Measurements from ENCODE around the gene ADGRD1. TPM values are rescaled to one million over a fixed set of nuclear protein-coding genes. Genes with fewer than 3 reads are reported as not detected.

ADGRD1 gene
- total RNA-seq, 1 donor from 2014 or later: 35.8 TPM

DNA sequence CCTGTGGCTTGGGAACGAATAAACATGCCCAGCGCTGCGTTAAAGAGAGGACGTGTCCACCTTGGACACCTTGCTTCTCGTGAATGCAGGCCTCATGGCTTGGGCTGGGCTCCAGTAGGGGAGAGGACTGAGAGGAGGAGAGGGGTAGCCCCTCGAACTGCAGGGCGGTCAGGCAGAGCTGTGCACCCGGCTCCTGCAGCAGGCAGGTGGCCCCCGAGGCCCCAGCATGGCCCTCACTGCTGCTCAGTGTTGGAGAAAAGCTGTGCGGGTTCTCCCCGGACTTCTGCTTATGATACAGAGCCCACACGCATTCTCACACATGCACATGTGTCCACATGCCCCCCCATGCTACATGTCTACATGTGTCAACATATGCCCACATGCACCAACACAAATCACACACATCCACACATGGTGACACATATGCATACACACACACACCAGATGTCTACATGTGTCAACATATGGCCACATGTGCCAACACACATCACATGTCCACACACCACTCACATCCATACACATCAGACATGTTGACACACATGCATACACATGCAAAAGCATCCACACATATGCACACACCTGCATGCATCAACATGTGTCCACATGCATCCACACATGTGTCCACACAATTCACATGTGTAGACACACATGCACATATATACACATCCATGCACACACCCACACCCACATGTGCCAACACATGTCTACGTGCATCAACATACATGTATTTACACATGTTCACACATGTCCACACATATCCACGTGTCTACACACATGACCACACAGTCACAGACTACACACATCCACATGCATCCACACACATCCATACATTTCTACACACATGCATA is 3.0 kb downstream of the ADGRD1 start:
- no peaks in the 10 kb centered on the region for H3K27me3 ChIP-seq
- H3K36me3 ChIP-seq: no peaks in the 10 kb centered on the region
- peak overlapping the region; percentile 50 for H3K27ac ChIP-seq
- no peak for TF ChIP-seq POLR2AphosphoS5 (IDR thresholded peaks at IDR 0.05; ENCODE audit: insufficient read depth in 1 of 2, low read depth in 1 of 2)
- no peak for TF ChIP-seq POLR2A (IDR thresholded peaks at IDR 0.05)
- TF ChIP-seq, protein P1, sequence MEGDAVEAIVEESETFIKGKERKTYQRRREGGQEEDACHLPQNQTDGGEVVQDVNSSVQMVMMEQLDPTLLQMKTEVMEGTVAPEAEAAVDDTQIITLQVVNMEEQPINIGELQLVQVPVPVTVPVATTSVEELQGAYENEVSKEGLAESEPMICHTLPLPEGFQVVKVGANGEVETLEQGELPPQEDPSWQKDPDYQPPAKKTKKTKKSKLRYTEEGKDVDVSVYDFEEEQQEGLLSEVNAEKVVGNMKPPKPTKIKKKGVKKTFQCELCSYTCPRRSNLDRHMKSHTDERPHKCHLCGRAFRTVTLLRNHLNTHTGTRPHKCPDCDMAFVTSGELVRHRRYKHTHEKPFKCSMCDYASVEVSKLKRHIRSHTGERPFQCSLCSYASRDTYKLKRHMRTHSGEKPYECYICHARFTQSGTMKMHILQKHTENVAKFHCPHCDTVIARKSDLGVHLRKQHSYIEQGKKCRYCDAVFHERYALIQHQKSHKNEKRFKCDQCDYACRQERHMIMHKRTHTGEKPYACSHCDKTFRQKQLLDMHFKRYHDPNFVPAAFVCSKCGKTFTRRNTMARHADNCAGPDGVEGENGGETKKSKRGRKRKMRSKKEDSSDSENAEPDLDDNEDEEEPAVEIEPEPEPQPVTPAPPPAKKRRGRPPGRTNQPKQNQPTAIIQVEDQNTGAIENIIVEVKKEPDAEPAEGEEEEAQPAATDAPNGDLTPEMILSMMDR (IDR thresholded peaks at IDR 0.05): no peak
- H3K4me3 ChIP-seq: peak overlapping the region; percentile 44 to 51
- intact Hi-C loops (cut with DNase I): no loop called here
- H3K4me1 ChIP-seq: peaks cover 29% of the 10 kb centered on the region
- no peak for DNase-seq (ENCODE audit: extremely low spot score in 2 of 2)
- H3K9me3 ChIP-seq: no peaks in the 10 kb centered on the region

DNA sequence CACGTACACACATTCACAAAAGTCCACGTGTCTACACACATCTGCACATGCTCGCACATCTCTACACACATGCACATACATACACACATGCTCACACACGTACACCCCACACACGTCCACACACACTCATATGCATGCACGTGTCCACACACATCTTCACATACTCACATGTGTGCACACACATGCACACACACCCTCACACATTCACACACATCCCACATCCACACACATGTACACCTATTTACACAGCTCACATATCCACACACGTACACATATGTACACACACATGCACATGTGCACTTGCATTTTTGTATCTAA is 3.6 kb downstream of the ADGRD1 start:
- TF ChIP-seq POLR2AphosphoS5 (IDR thresholded peaks at IDR 0.05; ENCODE audit: insufficient read depth in 1 of 2, low read depth in 1 of 2) (no peak), POLR2A (IDR thresholded peaks at IDR 0.05) (no peak)
- TF ChIP-seq, protein P1 (IDR thresholded peaks at IDR 0.05): no peak
- no peak for DNase-seq (ENCODE audit: extremely low spot score in 2 of 2)
- H3K4me3 ChIP-seq: no peak overlapping the region
- H3K9me3 ChIP-seq: no peaks in the 10 kb centered on the region
- no peaks in the 10 kb centered on the region for H3K27me3 ChIP-seq
- intact Hi-C loops (cut with DNase I): no loop called here
- no peaks in the 10 kb centered on the region for H3K36me3 ChIP-seq
- H3K4me1 ChIP-seq: peaks cover 29% of the 10 kb centered on the region
- H3K27ac ChIP-seq: peak overlapping the region; percentile 27

DNA sequence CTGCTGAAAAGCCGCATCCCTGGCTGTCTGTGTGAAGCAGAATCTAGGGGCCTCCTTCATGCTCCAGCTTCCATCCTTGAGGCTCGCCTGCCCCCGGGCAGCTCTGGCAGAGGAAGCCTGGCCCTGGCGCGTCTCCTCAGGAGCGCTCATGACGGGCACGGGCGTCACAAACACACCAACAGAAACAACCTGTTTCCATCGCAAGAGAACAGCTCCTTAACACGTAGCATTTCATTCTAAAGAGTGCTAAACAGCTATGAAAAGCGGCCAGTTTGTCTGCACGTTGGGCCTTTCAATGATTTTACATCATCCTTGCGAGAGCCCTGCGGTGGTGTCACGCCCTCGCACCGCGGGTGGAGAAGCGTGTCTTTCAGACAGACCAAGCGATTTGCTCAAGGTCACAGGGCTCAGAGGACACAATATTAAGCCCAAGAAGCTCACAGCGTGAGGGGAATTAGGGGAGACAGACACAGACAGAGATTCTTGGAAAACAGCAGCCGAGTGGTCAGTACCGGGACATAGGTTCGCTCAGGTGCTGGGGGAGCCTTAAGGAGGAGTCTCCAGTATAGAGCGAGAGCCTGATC is 4.9 kb downstream of the ADGRD1 start:
- DNase-seq (ENCODE audit: extremely low spot score in 2 of 2): no peak
- TF ChIP-seq POLR2A (IDR thresholded peaks at IDR 0.05) (no peak), POLR2AphosphoS5 (IDR thresholded peaks at IDR 0.05; ENCODE audit: insufficient read depth in 1 of 2, low read depth in 1 of 2) (no peak)
- TF ChIP-seq, protein P1 (IDR thresholded peaks at IDR 0.05): no peak
- Histone ChIP-seq H3K27ac (no peak overlapping the region), H3K4me3 (no peak overlapping the region), H3K27me3 (no peaks in the 10 kb centered on the region), H3K4me1 (peaks cover 21% of the 10 kb centered on the region), H3K36me3 (no peaks in the 10 kb centered on the region), H3K9me3 (no peaks in the 10 kb centered on the region)
- intact Hi-C loops (cut with DNase I): no loop called here

DNA sequence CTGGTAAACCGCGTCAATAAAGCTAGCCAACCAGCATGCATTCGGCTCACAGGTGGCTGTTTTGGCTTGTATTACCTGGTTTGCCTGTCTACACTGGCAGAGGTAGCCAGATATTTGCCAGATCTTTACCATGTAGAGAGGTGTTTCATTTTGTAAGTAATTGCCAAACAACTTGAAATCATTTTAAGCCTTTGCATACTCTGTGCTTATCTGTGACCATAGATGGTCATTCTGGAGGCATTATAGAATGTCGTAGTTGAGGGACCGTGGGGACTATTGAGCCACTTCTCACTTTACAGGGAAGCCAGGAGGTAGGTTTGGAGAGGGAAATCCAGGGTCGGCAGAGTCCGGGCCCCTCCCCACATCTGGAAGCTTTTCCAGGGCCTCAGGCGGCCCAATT is 5.9 kb downstream of the ADGRD1 start:
- H3K4me3 ChIP-seq: no peak overlapping the region
- DNase-seq (ENCODE audit: extremely low spot score in 2 of 2): peak in 1 of 2 donors; percentile 32
- no peaks in the 10 kb centered on the region for H3K9me3 ChIP-seq
- intact Hi-C loops (cut with DNase I): no loop called here
- H3K27me3 ChIP-seq: no peaks in the 10 kb centered on the region
- peaks cover 21% of the 10 kb centered on the region for H3K4me1 ChIP-seq
- no peak overlapping the region for H3K27ac ChIP-seq
- no peaks in the 10 kb centered on the region for H3K36me3 ChIP-seq
- TF ChIP-seq POLR2AphosphoS5 (IDR thresholded peaks at IDR 0.05; ENCODE audit: insufficient read depth in 1 of 2, low read depth in 1 of 2) (no peak), POLR2A (IDR thresholded peaks at IDR 0.05) (no peak)
- TF ChIP-seq, protein P1 (IDR thresholded peaks at IDR 0.05): no peak

DNA sequence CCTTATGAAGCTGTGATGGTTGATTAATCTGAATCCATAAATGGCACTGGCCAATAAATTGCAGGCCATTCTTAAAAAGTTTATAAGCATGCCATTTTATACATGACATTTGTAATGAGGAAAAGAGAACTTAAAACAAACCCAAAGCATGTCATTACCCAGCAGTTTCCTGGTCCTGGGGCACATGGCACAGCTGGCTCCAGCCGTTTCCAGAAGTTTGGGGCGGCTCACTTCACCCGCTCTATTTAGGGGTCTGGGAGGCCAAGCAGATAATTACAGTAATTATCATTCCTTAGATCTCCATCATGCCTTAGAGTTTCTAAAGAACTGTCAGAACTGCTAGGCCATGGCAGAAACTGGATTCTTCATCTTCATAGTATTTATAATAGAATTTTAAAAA is 6.4 kb downstream of the ADGRD1 start:
- Histone ChIP-seq H3K36me3 (no peaks in the 10 kb centered on the region), H3K9me3 (no peaks in the 10 kb centered on the region), H3K27ac (no peak overlapping the region), H3K4me3 (no peak overlapping the region), H3K4me1 (peaks cover 21% of the 10 kb centered on the region), H3K27me3 (no peaks in the 10 kb centered on the region)
- peak in 1 of 2 donors; percentile 49 for DNase-seq (ENCODE audit: extremely low spot score in 2 of 2)
- TF ChIP-seq POLR2A (IDR thresholded peaks at IDR 0.05): no peak
- TF ChIP-seq POLR2AphosphoS5 (IDR thresholded peaks at IDR 0.05; ENCODE audit: insufficient read depth in 1 of 2, low read depth in 1 of 2): no peak
- TF ChIP-seq, protein P1 (IDR thresholded peaks at IDR 0.05): no peak
- intact Hi-C loops (cut with DNase I): no loop called here

Data from vagina (tissue), 2 donors.